ENCODE data around the gene ERVFRD-1.

- TF ChIP-seq POLR2A (IDR thresholded peaks at IDR 0.05): no peak
- TF ChIP-seq CTCF (IDR thresholded peaks at IDR 0.05 in 4 of 5, conservative IDR thresholded peaks at IDR 0.05 in 1 of 5): no peak
Observed at GRCh38 chr6:11092668-11093375, 18.7 kb downstream of the ERVFRD-1 start.

All from gastrocnemius medialis (tissue), 4 donors.